D721Med (cell line): ENCODE results near the gene SMIM10L1.
A peak's percentile ranks its signal among the peaks of the same experiment; 100 is the strongest.

ENCODE experiments used
- DNase-seq: peaks from one replicate; pipeline ENCODE4 v3.0.0; 2011; ENCODE audit warnings: low spot score; ENCODE audit not compliant: insufficient read length
- FAIRE-seq: peaks from 2 replicates; lab custom pipeline; 2011; peaks lifted over from hg19 to GRCh38; lab: Jason Lieb, UNC
- TF ChIP-seq, protein P1 (sequence below): IDR thresholded peaks from 2 replicates; pipeline ENCODE4 v1.5.1; 2012; ENCODE audit warnings: mild to moderate bottlenecking, control low read depth; ENCODE audit not compliant: insufficient read depth; ENCODE audit errors: missing control alignments

SMIM10L1 gene

DNA sequence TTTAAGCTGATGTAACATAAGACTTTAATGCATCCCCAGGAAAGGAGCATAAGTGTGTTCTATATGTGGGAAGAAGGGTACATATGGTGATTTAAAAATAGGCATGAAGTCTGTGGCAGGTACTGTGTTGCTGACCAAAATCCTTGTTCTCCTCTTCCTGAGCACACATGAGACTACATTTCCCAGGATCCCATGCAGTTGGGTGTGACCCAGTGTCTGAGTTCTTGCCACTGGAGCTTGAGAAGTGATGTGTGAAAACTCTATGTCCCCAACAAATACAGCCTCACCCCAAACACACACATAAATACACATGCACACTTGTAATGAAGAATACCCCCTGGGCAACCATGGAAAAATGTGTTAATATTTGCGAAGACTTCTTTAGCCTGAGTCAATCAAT lies 8.5 kb upstream of the SMIM10L1 start:
- TF ChIP-seq, protein P1, sequence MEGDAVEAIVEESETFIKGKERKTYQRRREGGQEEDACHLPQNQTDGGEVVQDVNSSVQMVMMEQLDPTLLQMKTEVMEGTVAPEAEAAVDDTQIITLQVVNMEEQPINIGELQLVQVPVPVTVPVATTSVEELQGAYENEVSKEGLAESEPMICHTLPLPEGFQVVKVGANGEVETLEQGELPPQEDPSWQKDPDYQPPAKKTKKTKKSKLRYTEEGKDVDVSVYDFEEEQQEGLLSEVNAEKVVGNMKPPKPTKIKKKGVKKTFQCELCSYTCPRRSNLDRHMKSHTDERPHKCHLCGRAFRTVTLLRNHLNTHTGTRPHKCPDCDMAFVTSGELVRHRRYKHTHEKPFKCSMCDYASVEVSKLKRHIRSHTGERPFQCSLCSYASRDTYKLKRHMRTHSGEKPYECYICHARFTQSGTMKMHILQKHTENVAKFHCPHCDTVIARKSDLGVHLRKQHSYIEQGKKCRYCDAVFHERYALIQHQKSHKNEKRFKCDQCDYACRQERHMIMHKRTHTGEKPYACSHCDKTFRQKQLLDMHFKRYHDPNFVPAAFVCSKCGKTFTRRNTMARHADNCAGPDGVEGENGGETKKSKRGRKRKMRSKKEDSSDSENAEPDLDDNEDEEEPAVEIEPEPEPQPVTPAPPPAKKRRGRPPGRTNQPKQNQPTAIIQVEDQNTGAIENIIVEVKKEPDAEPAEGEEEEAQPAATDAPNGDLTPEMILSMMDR: no peak
- DNase-seq (no peak), FAIRE-seq (no peak)

DNA sequence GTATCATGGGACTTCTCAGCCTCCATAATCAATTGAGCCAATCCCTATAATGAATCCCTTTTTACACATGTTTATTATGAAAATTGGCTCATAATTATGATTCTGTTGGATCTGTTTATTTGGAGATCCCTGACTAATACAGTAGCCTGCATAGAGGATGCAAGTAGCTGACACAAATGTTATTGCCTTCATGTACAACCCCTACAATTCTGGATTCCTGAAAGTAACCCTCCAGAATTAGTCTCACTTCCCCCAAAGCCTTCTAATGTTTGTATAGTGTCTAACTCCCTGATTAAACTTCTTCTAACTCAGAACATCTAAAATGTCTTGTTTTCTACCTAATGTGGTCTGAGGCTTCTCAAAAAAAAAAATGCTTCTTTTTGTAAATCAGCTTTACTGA lies 6.6 kb upstream of the SMIM10L1 start:
- DNase-seq: no peak
- TF ChIP-seq, protein P1: no peak
- no peak for FAIRE-seq

DNA sequence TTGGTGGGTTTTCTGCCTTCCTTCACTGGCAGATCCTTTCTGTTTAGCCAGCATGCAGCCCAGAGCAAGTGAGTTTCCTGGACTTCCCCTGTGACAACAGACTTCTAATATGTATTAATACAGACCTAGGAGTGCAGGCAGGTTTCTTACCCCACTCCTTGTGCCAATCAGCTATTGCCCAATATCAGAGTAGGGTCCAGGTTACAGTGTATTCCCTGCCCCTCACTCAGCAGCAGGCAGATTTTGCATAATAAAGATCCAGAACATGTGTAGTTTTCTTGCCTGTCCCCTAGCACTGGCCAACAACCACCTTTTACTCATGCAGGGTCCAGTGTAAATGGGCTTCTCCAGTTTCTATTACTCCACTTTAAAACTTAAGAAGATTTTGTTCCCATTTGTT lies 4.7 kb upstream of the SMIM10L1 start:
- FAIRE-seq (no peak), DNase-seq (no peak)
- TF ChIP-seq, protein P1: no peak

DNA sequence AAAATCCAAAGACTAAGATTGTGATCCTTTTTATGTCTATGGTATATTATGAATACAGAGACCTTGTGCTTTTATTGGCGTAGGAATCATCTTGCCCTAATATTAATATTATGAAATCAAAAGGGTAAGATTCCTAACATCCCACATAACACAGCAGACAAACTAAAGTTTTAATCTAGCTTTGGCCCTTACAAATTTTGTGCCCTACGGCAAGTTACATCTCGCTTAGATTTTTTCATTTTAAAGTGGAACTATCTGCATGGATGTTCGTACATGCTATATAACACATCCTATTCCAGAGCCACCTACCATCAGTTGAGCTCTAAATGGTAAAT lies 217 bp upstream of the SMIM10L1 start:
- TF ChIP-seq, protein P1: no peak
- DNase-seq: no peak
- peak; percentile 51 for FAIRE-seq

DNA sequence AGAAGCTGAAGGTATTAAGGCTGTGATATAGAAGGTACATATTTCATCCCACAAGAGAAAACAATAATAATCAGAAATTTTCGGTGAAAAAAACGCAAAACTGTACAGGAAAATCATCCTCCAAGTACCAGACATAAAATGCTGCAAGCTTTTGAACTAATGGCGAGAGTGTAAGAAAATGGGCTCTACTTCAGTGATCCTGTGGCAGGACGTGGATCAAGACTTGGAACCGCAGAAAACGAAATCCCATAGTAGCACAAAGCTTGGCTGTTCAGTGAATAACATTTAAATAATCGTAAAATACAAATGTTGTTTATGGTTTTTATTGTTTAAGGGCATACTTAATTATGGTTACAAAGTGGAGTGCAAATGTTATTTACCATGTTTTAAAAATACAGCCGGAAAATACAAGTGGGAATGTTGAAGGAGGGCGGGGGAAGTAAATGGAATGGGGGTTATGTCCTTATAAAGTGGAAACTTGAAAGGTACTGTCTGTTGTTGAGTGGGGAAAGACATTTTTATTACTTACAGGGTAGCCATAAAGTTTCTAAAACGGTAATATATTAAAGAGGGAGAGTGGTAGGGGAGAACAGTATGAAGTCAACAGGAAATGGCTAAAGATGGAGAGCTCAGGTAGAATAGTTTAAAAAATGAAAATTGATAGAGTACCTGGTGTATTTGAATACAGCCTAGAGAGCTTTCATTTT lies 1.1 kb downstream of the SMIM10L1 start:
- FAIRE-seq: no peak
- TF ChIP-seq, protein P1: no peak
- no peak for DNase-seq

DNA sequence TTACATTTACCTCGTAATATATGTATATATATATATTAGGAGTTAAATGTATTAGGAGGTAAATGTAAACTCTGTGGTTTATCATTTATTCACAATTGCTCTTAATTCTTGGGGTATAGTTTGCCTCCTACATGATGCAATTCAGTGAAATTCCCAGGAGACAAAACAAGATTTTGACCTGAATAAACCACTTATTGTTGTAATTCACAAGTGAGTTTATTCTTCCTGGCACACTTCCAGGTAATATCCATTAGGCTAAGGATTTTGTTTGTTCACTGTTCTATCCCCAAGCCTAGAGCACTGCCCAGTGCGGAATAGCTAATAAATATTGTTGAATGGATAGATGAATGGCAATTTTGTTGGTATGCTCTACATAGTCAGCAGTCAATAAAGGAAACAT lies 3.0 kb downstream of the SMIM10L1 start:
- DNase-seq (no peak), FAIRE-seq (peak; percentile 48)
- TF ChIP-seq, protein P1: no peak

DNA sequence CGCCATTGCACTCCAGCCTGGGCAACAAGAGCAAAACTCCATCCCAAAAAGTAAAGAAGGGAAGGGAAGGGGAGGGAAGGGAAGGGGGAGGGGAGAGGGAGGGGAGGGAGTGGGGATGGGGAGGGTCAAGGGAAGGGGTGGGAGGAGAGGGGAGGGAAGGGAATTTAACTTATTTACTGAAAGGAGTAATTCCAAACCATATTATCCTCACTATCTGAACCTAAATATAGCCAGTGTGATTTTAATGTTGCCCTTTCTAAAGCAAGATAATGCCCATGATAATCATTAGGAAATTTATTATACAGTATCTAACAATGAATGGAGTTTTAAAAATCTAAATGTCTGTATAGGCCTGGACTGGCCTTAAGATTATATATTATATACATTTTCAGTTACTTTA lies 7.3 kb downstream of the SMIM10L1 start:
- FAIRE-seq (no peak), DNase-seq (no peak)
- TF ChIP-seq, protein P1: no peak
